Loucy (cell line): ENCODE results near the gene AAGAB.

Source experiments
- CTCF ChIP-seq: fragments of 200-600 bp; sonication (generic); conservative IDR thresholded peaks from 2 replicates; pipeline ENCODE4 v1.5.1; 2014; ENCODE audit warnings: mild to moderate bottlenecking, antibody characterized with exemption, low read length
- EZH2phosphoT487 ChIP-seq: fragments of 200-600 bp; IDR thresholded peaks from 2 replicates; pipeline ENCODE4 v1.6.1; 2018; ENCODE audit warnings: antibody characterized with exemption, mild to moderate bottlenecking, moderate library complexity, borderline replicate concordance

- TF ChIP-seq CTCF = no peak
- TF ChIP-seq EZH2phosphoT487 = no peak
Observed at GRCh38 chr15:67170143-67170925, 84.1 kb downstream of the AAGAB start.
